Measurements from ENCODE around the gene KLHL26. TPM values are rescaled to one million over a fixed set of nuclear protein-coding genes. Genes with fewer than 3 reads are reported as not detected.
A peak's percentile ranks its signal among the peaks of the same experiment; 100 is the strongest.

Gene KLHL26
- total and polyA plus RNA-seq, 4 experiments from 2014 or later = 4.4 to 14.8 (median 10.6) TPM

DNA sequence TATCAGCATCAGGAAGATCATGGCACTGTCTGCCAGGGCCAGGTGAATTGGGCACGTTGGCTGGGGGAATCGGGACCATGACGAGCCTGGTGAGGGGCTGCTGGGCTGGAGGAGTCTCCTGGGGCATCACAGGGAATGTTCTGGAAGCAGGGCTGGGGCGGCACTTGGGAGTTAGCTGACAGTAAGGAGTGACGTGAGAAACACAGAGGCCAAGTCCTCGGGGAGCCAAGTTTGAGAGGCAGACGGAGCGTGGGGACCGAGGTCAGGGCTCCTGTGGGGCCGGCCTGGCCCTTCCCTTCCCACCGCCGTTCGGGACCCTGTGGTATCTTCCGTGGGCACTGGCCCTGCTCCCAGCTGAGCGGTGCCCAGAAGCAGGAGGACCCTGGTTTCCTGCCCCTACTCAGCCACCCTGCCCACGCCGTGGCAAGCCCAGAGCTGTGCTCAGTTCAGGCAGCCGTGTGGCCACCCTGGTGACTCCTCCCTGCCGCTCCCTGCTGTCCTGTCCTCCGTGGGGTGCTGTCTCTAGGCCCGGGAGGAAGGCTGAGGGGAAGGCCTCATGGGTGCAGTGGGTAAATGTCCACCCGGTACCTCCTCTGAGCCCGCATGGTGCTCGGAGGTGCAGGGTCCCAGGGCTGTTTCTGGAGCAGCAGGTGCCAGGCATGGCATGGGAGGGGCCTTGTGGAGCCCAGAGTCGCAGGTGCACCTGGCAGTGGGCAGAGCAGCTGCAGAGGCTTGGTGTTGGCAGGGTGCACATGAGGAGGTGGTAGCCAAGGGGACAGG lies 71.8 kb downstream of the KLHL26 start:
- H3K27me3 ChIP-seq (ENCODE audit: insufficient read depth, low read length) = no peaks in the 10 kb centered on the region
- H3K4me1 ChIP-seq (ENCODE audit: insufficient read depth, low read length) = no peaks in the 10 kb centered on the region
- Mint-ChIP-seq H3K4me1 (peaks cover 9 to 18% (median 13%) of the 10 kb centered on the region in 4 donors), H3K9me3 (no peaks in the 10 kb centered on the region), H3K4me3 (no peak overlapping the region), H3K27ac (peak overlapping the region in 1 of 7 donors; percentile 32), H3K27me3 (no peaks in the 10 kb centered on the region), H3K36me3 (no peaks in the 10 kb centered on the region)
- CTCF ChIA-PET (ENCODE audit: partially characterized antibody) = no interaction called here
- POLR2A ChIA-PET (ENCODE audit: partially characterized antibody) = interaction anchor here (1.5 kb wide), 1 partner anchor 8 kb away, joined by 4 read pairs; no protein-coding TSS in a partner anchor
- H3K36me3 ChIP-seq (ENCODE audit: insufficient read depth, low read length) = no peaks in the 10 kb centered on the region
- intact Hi-C loops (cut with micrococcal nuclease) = no loop called here
- no peak overlapping the region for H3K4me3 ChIP-seq (ENCODE audit: low read length in 2 of 2)
- DNase-seq = no peak
- H3K27ac ChIP-seq (ENCODE audit: low read depth, low read length) = no peak overlapping the region
- no peaks in the 10 kb centered on the region for H3K9me3 ChIP-seq (ENCODE audit: control insufficient read depth in 1 of 2, low read length in 2 of 2)

DNA sequence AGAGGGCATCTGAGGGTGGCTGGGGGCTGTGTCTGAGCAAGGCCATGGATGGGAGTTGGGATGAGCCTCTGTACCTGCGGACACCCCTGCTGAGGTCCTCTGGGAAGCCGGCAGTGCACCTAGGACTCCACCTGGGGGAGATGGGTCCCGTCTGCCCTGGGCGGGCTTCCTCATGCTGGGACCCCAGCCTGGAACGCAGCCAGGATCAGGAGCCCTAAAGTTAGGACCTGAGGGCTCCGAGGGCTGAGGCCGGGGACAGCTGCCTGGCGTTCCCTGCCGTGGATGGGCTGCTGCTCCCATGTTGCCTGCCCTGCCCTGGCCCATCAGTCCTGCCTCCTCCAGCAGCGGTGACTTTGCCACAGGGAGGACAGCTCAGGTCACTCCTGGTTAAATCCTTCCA lies 72.7 kb downstream of the KLHL26 start:
- ChIA-PET POLR2A (ENCODE audit: partially characterized antibody) (interaction anchor here (1.5 kb wide), 1 partner anchor 9 kb away, joined by 4 read pairs; no protein-coding TSS in a partner anchor), CTCF (ENCODE audit: partially characterized antibody) (no interaction called here)
- Mint-ChIP-seq H3K4me1 (peaks cover 9 to 18% (median 12%) of the 10 kb centered on the region in 4 donors), H3K27ac (no peak overlapping the region), H3K36me3 (no peaks in the 10 kb centered on the region), H3K9me3 (no peaks in the 10 kb centered on the region), H3K27me3 (no peaks in the 10 kb centered on the region), H3K4me3 (no peak overlapping the region)
- Histone ChIP-seq H3K27ac (ENCODE audit: low read depth, low read length) (no peak overlapping the region), H3K4me1 (ENCODE audit: insufficient read depth, low read length) (no peaks in the 10 kb centered on the region), H3K4me3 (ENCODE audit: low read length in 2 of 2) (no peak overlapping the region), H3K36me3 (ENCODE audit: insufficient read depth, low read length) (no peaks in the 10 kb centered on the region), H3K27me3 (ENCODE audit: insufficient read depth, low read length) (no peaks in the 10 kb centered on the region), H3K9me3 (ENCODE audit: control insufficient read depth in 1 of 2, low read length in 2 of 2) (no peaks in the 10 kb centered on the region)
- no peak for DNase-seq
- intact Hi-C loops (cut with micrococcal nuclease) = no loop called here

DNA sequence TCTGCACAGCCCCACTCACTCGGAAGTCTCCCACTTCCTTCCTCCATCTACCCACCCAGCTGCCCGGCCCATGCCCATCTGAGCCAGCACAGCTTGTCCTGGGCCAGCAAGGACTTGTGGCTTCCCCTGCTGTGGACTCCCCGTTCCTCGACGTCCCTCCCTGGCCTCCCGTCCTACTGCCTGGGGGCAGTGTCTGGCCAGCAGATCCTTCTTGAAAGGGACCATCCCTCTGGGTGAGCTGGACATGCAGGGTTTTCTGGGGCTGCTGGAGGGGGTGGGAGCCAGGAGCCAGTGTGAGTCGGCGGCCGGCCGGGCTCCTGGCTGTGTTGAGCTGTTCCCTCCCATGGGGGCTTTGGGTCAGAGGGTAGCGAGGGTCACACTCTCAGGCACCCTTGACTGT lies 73.4 kb downstream of the KLHL26 start:
- H3K36me3 Mint-ChIP-seq = peaks cover 0 to 2% of the 10 kb centered on the region in 2 donors

DNA sequence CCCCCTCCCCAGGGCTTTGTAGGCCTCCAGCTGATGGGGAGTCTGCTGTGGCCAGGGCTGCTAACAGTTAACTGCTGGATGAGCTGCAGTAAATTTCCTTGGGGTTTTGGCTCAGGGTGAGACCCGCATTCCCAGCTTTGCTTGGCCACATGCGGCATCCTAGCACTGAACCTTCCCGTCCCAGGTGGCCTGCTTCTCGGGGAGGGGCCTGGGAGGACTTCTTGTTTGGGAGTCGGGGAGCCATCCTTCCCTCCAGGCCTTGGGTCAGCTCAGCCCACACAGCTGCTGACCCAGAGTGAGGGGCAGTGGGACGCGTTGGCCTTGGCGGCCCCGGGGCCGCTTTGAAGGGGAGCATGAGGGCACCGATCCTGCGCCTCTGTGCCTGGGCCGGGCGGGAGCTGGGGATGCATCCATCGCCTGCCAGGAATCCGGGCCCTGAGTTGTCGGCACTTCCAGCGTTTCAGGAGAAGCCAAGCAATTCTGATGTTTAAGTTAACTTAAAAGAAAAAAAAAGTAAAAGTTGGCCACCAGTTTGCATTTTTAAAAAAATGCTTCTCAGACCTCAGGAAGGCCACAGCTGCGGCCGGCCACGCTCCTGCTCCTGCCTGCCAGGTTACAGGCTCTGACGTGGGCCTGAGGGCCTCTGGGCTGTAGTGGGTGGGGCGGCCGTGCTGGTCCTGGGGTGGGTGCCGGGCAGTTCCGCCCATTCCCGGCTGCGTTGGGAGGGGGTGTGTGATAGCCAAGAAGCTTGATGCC lies 74.3 kb downstream of the KLHL26 start:
- no peaks in the 10 kb centered on the region for H3K9me3 ChIP-seq (ENCODE audit: control insufficient read depth in 1 of 2, low read length in 2 of 2)
- no peak overlapping the region for H3K27ac ChIP-seq (ENCODE audit: low read depth, low read length)
- H3K4me3 ChIP-seq (ENCODE audit: low read length in 2 of 2) = no peak overlapping the region
- no peaks in the 10 kb centered on the region for H3K36me3 ChIP-seq (ENCODE audit: insufficient read depth, low read length)
- ChIA-PET CTCF (ENCODE audit: partially characterized antibody) (interaction anchor here (1.3 kb wide), 1 partner anchor 136 kb away, joined by 4 read pairs; no protein-coding TSS in a partner anchor), POLR2A (ENCODE audit: partially characterized antibody) (interaction anchor here (0.7 kb wide), 1 partner anchor 218 kb away, joined by 3 read pairs; no protein-coding TSS in a partner anchor)
- Mint-ChIP-seq H3K9me3 (no peaks in the 10 kb centered on the region), H3K27me3 (no peaks in the 10 kb centered on the region), H3K4me1 (peaks cover 6 to 25% (median 9%) of the 10 kb centered on the region in 4 donors), H3K36me3 (peaks cover 0 to 2% of the 10 kb centered on the region in 2 donors), H3K4me3 (no peak overlapping the region), H3K27ac (no peak overlapping the region)
- no peak for DNase-seq
- intact Hi-C loops (cut with micrococcal nuclease) = no loop called here
- no peaks in the 10 kb centered on the region for H3K27me3 ChIP-seq (ENCODE audit: insufficient read depth, low read length)
- H3K4me1 ChIP-seq (ENCODE audit: insufficient read depth, low read length) = no peaks in the 10 kb centered on the region

More for the DNA sequence above, 73.4 kb downstream of the KLHL26 start:
- no peaks in the 10 kb centered on the region for H3K27me3 Mint-ChIP-seq
- H3K9me3 Mint-ChIP-seq = no peaks in the 10 kb centered on the region
- DNase-seq = no peak
- Histone ChIP-seq H3K27me3 (ENCODE audit: insufficient read depth, low read length) (no peaks in the 10 kb centered on the region), H3K27ac (ENCODE audit: low read depth, low read length) (no peak overlapping the region), H3K36me3 (ENCODE audit: insufficient read depth, low read length) (no peaks in the 10 kb centered on the region), H3K4me3 (ENCODE audit: low read length in 2 of 2) (no peak overlapping the region), H3K4me1 (ENCODE audit: insufficient read depth, low read length) (no peaks in the 10 kb centered on the region), H3K9me3 (ENCODE audit: control insufficient read depth in 1 of 2, low read length in 2 of 2) (no peaks in the 10 kb centered on the region)
- H3K27ac Mint-ChIP-seq = no peak overlapping the region
- intact Hi-C loops (cut with micrococcal nuclease) = no loop called here
- POLR2A ChIA-PET (ENCODE audit: partially characterized antibody) = interaction anchor here (0.9 to 1.5 kb wide), 2 partner anchors 9 to 10 kb away, joined by 3 to 4 read pairs; no protein-coding TSS in a partner anchor
- H3K4me3 Mint-ChIP-seq = no peak overlapping the region
- CTCF ChIA-PET (ENCODE audit: partially characterized antibody) = interaction anchor here (1.3 kb wide), 1 partner anchor 137 kb away, joined by 4 read pairs; no protein-coding TSS in a partner anchor
- peaks cover 6 to 22% (median 10%) of the 10 kb centered on the region in 4 donors for H3K4me1 Mint-ChIP-seq

DNA sequence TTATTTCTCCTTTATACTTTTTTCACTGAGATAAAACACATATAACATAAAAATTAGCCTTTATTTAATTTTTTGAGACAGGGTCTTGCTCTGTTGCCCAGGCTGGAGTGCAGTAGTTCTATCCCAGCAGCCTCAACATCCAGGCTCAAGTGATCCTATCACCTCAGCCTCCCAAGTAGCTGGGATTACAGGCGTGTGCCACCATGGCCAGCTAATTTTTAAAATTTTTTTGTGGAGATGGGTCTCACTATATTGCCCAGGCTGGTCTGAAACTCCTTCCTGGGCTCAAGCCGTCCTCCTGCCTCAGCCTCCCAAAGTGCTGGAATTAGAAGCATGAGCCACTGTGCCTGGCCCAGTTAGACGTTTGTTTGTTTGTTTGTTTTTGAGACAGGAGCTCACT lies 75.1 kb downstream of the KLHL26 start:
- peaks cover 6 to 25% (median 12%) of the 10 kb centered on the region in 4 donors for H3K4me1 Mint-ChIP-seq
- peaks cover 0 to 5% of the 10 kb centered on the region in 2 donors for H3K36me3 Mint-ChIP-seq
- no peak overlapping the region for H3K4me3 Mint-ChIP-seq
- no peaks in the 10 kb centered on the region for H3K9me3 ChIP-seq (ENCODE audit: control insufficient read depth in 1 of 2, low read length in 2 of 2)
- ChIA-PET POLR2A (ENCODE audit: partially characterized antibody) (interaction anchor here (0.7 kb wide), 1 partner anchor 217 kb away, joined by 3 read pairs; no protein-coding TSS in a partner anchor), CTCF (ENCODE audit: partially characterized antibody) (no interaction called here)
- H3K27me3 Mint-ChIP-seq = no peaks in the 10 kb centered on the region
- H3K36me3 ChIP-seq (ENCODE audit: insufficient read depth, low read length) = no peaks in the 10 kb centered on the region
- H3K27me3 ChIP-seq (ENCODE audit: insufficient read depth, low read length) = no peaks in the 10 kb centered on the region
- intact Hi-C loops (cut with micrococcal nuclease) = no loop called here
- H3K4me1 ChIP-seq (ENCODE audit: insufficient read depth, low read length) = no peaks in the 10 kb centered on the region
- no peak overlapping the region for H3K27ac ChIP-seq (ENCODE audit: low read depth, low read length)
- no peak for DNase-seq
- no peak overlapping the region for H3K4me3 ChIP-seq (ENCODE audit: low read length in 2 of 2)
- no peak overlapping the region for H3K27ac Mint-ChIP-seq
- H3K9me3 Mint-ChIP-seq = no peaks in the 10 kb centered on the region

DNA sequence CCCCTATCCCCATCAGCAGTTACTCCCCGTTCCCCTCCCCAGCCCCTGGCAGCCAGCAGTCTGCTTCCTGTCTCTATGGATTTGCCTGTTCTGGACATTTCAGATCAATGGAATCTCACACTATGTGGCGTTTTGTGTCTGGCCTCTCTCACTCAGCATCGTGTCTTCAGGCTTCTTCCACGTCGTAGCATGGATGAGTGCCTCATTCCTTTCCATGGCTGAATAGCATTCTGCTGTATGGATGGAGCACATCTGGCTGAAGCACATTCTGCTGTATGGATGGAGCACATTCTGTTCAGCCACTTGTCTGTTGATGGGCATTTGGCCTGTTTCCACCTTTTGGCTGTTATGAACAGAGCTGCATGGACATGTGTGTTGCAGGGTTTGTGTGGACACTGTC lies 76.2 kb downstream of the KLHL26 start:
- DNase-seq = no peak
- Mint-ChIP-seq H3K27me3 (no peaks in the 10 kb centered on the region), H3K4me1 (peaks cover 3 to 23% (median 9%) of the 10 kb centered on the region in 4 donors), H3K27ac (no peak overlapping the region), H3K9me3 (no peaks in the 10 kb centered on the region), H3K4me3 (no peak overlapping the region), H3K36me3 (peaks cover under 1 to 6% of the 10 kb centered on the region in 2 donors)
- H3K36me3 ChIP-seq (ENCODE audit: insufficient read depth, low read length) = no peaks in the 10 kb centered on the region
- intact Hi-C loops (cut with micrococcal nuclease) = no loop called here
- POLR2A ChIA-PET (ENCODE audit: partially characterized antibody) = no interaction called here
- H3K27me3 ChIP-seq (ENCODE audit: insufficient read depth, low read length) = no peaks in the 10 kb centered on the region
- H3K9me3 ChIP-seq (ENCODE audit: control insufficient read depth in 1 of 2, low read length in 2 of 2) = no peaks in the 10 kb centered on the region
- H3K4me1 ChIP-seq (ENCODE audit: insufficient read depth, low read length) = no peaks in the 10 kb centered on the region
- H3K4me3 ChIP-seq (ENCODE audit: low read length in 2 of 2) = no peak overlapping the region
- CTCF ChIA-PET (ENCODE audit: partially characterized antibody) = no interaction called here
- no peak overlapping the region for H3K27ac ChIP-seq (ENCODE audit: low read depth, low read length)

DNA sequence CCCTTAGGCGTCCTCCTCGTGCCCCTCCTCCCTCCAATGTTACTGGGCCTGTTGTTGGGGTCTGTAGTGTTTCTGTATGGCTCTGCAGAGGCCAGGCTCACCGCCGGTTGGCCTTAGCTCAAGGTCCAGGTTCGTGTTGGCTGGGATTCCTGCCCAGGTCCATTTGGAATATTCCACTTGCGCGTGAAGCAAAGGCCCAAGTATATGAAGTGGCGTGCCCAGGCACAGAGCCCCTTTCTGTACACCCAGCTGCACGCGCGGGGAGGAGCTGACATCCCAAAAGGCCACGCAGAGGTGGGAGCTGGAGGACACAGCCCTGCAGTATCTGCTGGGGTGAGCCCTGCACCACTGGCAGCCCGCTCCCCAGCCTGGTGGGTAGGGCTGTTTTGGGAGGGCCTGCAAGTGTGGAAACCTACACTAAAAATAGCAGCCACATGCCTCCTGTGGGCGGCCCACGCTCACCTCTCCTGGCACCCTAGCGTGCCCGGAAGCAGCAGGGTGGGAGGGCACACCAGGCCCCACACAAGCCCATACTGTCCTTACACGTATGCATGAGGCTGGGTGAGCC lies 76.8 kb downstream of the KLHL26 start:
- Histone ChIP-seq H3K27ac (ENCODE audit: low read depth, low read length) (no peak overlapping the region), H3K36me3 (ENCODE audit: insufficient read depth, low read length) (no peaks in the 10 kb centered on the region), H3K9me3 (ENCODE audit: control insufficient read depth in 1 of 2, low read length in 2 of 2) (no peaks in the 10 kb centered on the region), H3K4me1 (ENCODE audit: insufficient read depth, low read length) (no peaks in the 10 kb centered on the region), H3K27me3 (ENCODE audit: insufficient read depth, low read length) (no peaks in the 10 kb centered on the region), H3K4me3 (ENCODE audit: low read length in 2 of 2) (no peak overlapping the region)
- no peaks in the 10 kb centered on the region for H3K9me3 Mint-ChIP-seq
- intact Hi-C loops (cut with micrococcal nuclease) = no loop called here
- H3K4me1 Mint-ChIP-seq = peaks cover 5 to 17% (median 9%) of the 10 kb centered on the region in 4 donors
- no peak for DNase-seq
- H3K27ac Mint-ChIP-seq = peak overlapping the region in 1 of 7 donors; percentile 42
- CTCF ChIA-PET (ENCODE audit: partially characterized antibody) = no interaction called here
- no peaks in the 10 kb centered on the region for H3K27me3 Mint-ChIP-seq
- peaks cover 7% of the 10 kb centered on the region in 2 donors for H3K36me3 Mint-ChIP-seq
- POLR2A ChIA-PET (ENCODE audit: partially characterized antibody) = no interaction called here
- H3K4me3 Mint-ChIP-seq = no peak overlapping the region

All from CD4-positive, alpha-beta memory T cell (primary cell).